ENCODE measurements around the gene TAPBP. TPM values are rescaled to one million over a fixed set of nuclear protein-coding genes. Genes with fewer than 3 reads are reported as not detected.
"Not testable (repeated sequence)": the region's sequence is repeated elsewhere in the genome, so short reads cannot be mapped to it uniquely, and the experiment has no call there.

The TAPBP gene
- total and polyA plus RNA-seq, 10 donors, result 42.6 to 292 (median 262) TPM

- no peak overlapping the region for H3K27ac ChIP-seq
- H3K4me1 ChIP-seq, result no peaks in the 10 kb centered on the region
- H3K36me3 ChIP-seq, result no peaks in the 10 kb centered on the region
- TF ChIP-seq CTCF (IDR thresholded peaks at IDR 0.05 in 8 of 11, conservative IDR thresholded peaks at IDR 0.05 in 3 of 11) (no peak), POLR2A (IDR thresholded peaks at IDR 0.05) (no peak), POLR2AphosphoS5 (IDR thresholded peaks at IDR 0.05) (no peak)
- 48 to 93% (median 84%) methylated on average over 3 of the region's 3 CpGs for WGBS, 5 donors
- peaks cover 0 to 4% (median 0%) of the 10 kb centered on the region in 7 donors for H3K27me3 ChIP-seq (replicated peaks in 1 of 7)
- intact Hi-C loops (cut with DNase I; ENCODE audit: low total_unique reads), result no loop called here
- no peaks in the 10 kb centered on the region for H3K9me3 ChIP-seq
- no peak for DNase-seq
- no peak overlapping the region for H3K4me3 ChIP-seq
These were observed 42.4 kb upstream of the TAPBP start for GRCh38 chr6:33356295-33356694.

- 85 to 91% (median 87%) methylated on average over 6 of the region's 6 CpGs for WGBS, 5 donors
- H3K27ac ChIP-seq; H3K36me3 ChIP-seq; H3K4me1 ChIP-seq; intact Hi-C loops (cut with DNase I; ENCODE audit: low total_unique reads); DNase-seq; H3K27me3 ChIP-seq (replicated peaks in 1 of 7); H3K9me3 ChIP-seq; H3K4me3 ChIP-seq: not testable (repeated sequence)
These were observed 42.0 kb upstream of the TAPBP start for GRCh38 chr6:33355860-33356259.

- Histone ChIP-seq H3K27ac (no peak overlapping the region), H3K27me3 (replicated peaks in 1 of 7) (no peaks in the 10 kb centered on the region), H3K9me3 (no peaks in the 10 kb centered on the region), H3K4me1 (peaks cover 4 to 32% (median 26%) of the 10 kb centered on the region in 6 donors), H3K4me3 (no peak overlapping the region), H3K36me3 (no peaks in the 10 kb centered on the region)
- TF ChIP-seq POLR2AphosphoS5 (IDR thresholded peaks at IDR 0.05) (no peak), POLR2A (IDR thresholded peaks at IDR 0.05) (no peak), CTCF (IDR thresholded peaks at IDR 0.05 in 8 of 11, conservative IDR thresholded peaks at IDR 0.05 in 3 of 11) (no peak)
- no peak for DNase-seq
- 74 to 87% (median 82%) methylated on average over 5 of the region's 5 CpGs for WGBS, 5 donors
- intact Hi-C loops (cut with DNase I; ENCODE audit: low total_unique reads), result no loop called here
These were observed 33.9 kb upstream of the TAPBP start for GRCh38 chr6:33347816-33348215.

GRCh38 chr6:33346972-33347371 is 33.1 kb upstream of the TAPBP start:
- peaks cover 4 to 41% (median 26%) of the 10 kb centered on the region in 6 donors for H3K4me1 ChIP-seq
- H3K4me3 ChIP-seq; H3K9me3 ChIP-seq; DNase-seq; H3K36me3 ChIP-seq; H3K27ac ChIP-seq; intact Hi-C loops (cut with DNase I; ENCODE audit: low total_unique reads); H3K27me3 ChIP-seq (replicated peaks in 1 of 7): not testable (repeated sequence)
- WGBS, 5 donors, result 82 to 97% (median 92%) methylated on average over 5 of the region's 5 CpGs

- H3K27ac ChIP-seq, result peak overlapping the region; percentile 53 to 94 (median 84)
- TF ChIP-seq POLR2A (IDR thresholded peaks at IDR 0.05) (no peak), CTCF (IDR thresholded peaks at IDR 0.05 in 8 of 11, conservative IDR thresholded peaks at IDR 0.05 in 3 of 11) (peak; percentile 45 to 80 (median 70)), POLR2AphosphoS5 (IDR thresholded peaks at IDR 0.05) (peak in 1 of 3 donors; percentile 65)
- peaks cover 4 to 50% (median 26%) of the 10 kb centered on the region in 6 donors for H3K4me1 ChIP-seq
- 8 to 14% (median 12%) methylated on average over 21 to 22 of the region's 22 CpGs for WGBS, 5 donors
- H3K36me3 ChIP-seq, result no peaks in the 10 kb centered on the region
- peak; percentile 83 for DNase-seq
- H3K9me3 ChIP-seq, result no peaks in the 10 kb centered on the region
- intact Hi-C loops (cut with DNase I; ENCODE audit: low total_unique reads), result no loop called here
- no peaks in the 10 kb centered on the region for H3K27me3 ChIP-seq (replicated peaks in 1 of 7)
- H3K4me3 ChIP-seq, result peak overlapping the region in 6 of 8 donors; percentile 3 to 60 (median 20)
These were observed 31.1 kb upstream of the TAPBP start for GRCh38 chr6:33344701-33345697.

Measured in spleen (tissue), 11 donors.